Activated T-cell treated with anti-CD3 and anti-CD28 coated beads, Interleukin-2, amount 50 U/mL, for 24 hours (primary cell): Measurements from ENCODE around the gene ATP11A.
A peak's percentile ranks its signal among the peaks of the same experiment; 100 is the strongest.
"Not testable (repeated sequence)": the region's sequence is repeated elsewhere in the genome, so short reads cannot be mapped to it uniquely, and the experiment has no call there.

Source experiments
- DNase-seq: peaks from one replicate; pipeline ENCODE4 v3.0.0-alpha.2; 2020
- H3K27ac Mint-ChIP-seq: 2 replicates; pipeline ENCODE4 v1.8.0; 2020; ENCODE audit warnings: mild to moderate bottlenecking, mixed read lengths
- H3K27me3 Mint-ChIP-seq: 2 replicates; pipeline ENCODE4 v1.8.0; 2020; ENCODE audit warnings: mixed read lengths
- H3K36me3 Mint-ChIP-seq: 2 replicates; pipeline ENCODE4 v1.8.0; 2020; ENCODE audit warnings: low read depth, mixed read lengths
- H3K4me1 Mint-ChIP-seq: 2 replicates; pipeline ENCODE4 v1.8.0; 2020; ENCODE audit warnings: low read depth, mixed read lengths
- H3K4me3 Mint-ChIP-seq: 2 replicates; pipeline ENCODE4 v1.8.0; 2020; ENCODE audit warnings: mild to moderate bottlenecking, moderate library complexity, mixed read lengths
- H3K9me3 Mint-ChIP-seq: 2 replicates; pipeline ENCODE4 v1.8.0; 2020; ENCODE audit warnings: mixed read lengths

Gene ATP11A

DNA sequence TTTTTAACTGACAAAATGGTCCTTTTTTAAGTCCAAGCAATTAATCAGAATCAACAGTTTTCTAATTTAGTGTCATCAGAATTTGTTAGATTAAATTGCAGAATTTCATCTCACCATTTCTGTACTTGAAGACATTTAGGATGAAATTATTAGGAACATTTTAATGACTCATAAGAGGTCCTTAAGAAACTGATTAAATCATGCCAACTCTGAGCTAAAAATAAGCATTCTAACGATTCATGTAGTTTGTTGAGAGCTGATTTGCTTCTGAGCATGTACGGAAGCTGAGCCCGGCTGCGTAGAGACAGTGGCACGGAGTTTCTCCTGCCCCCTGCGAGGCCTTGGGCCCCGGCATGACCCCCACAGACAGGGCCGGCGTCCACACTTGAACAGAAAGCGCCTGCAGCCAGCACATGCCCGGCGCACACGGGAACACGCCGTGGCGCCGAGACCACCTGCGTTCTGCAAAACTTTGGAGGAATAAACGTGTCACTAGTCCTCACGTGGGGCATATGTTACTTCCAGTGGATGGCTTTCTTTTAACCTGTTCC, 189.5 kb downstream of the ATP11A start:
- Mint-ChIP-seq H3K9me3 (no peaks in the 10 kb centered on the region), H3K27ac (no peak overlapping the region), H3K4me3 (no peak overlapping the region), H3K4me1 (peaks cover 14% of the 10 kb centered on the region), H3K27me3 (no peaks in the 10 kb centered on the region), H3K36me3 (peaks cover 79% of the 10 kb centered on the region)
- DNase-seq, result no peak

DNA sequence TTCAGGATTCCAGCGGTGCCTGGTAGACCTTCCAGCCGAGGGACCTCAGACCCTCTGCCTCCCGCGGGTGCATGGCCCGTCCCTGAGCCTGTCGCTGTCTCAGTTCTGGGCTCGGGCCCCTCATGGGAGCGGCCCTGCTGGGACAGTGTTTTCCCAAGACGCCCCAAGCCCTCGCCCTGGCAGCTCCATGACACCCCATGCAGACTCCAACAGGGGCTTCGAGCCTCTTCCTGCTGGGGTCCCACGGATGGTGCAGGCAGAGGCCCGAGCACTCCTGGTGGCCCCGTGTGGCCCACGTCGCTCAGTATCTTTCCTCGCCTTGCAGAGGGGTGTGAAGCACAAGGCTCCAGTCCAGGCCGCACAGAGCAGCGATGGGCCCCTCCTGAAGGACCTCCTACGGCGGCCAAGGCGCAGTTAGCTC, 190.4 kb downstream of the ATP11A start:
- DNase-seq, result no peak
- no peaks in the 10 kb centered on the region for H3K9me3 Mint-ChIP-seq

DNA sequence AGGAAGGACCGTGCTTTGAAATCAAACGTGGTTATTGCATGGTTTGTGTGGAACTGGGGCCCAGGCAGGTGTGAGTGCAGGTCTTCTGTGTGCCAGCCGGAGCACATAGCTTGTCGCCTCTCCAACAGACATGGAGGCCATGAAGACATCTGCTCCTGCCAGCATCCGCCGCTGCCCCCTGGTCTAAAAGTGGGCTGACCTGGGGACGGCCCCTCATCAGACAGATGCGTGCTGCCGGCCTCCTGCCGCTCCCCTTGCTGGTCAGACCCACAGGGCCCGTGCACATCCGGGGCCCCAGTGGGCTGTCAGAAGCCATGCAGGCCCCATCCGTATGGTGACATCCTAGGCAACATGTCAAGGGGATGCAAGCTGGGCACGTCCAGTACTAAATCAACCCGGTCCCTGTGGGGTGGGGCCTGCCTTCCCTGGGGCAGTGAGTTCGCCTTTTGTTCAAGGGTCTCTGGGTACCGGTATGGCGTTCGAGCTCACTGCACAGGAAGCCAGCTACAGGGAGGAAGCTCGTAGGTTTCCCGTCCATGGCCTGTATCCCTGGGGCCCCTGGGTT, 191.2 kb downstream of the ATP11A start:
- Mint-ChIP-seq H3K4me3 (no peak overlapping the region), H3K27me3 (no peaks in the 10 kb centered on the region), H3K27ac (no peak overlapping the region), H3K36me3 (peaks cover 73% of the 10 kb centered on the region), H3K9me3 (no peaks in the 10 kb centered on the region), H3K4me1 (peaks cover 1% of the 10 kb centered on the region)
- no peak for DNase-seq

More for the DNA sequence above, 190.4 kb downstream of the ATP11A start:
- Mint-ChIP-seq H3K27ac (no peak overlapping the region), H3K4me1 (peaks cover 6% of the 10 kb centered on the region), H3K27me3 (no peaks in the 10 kb centered on the region), H3K36me3 (peaks cover 80% of the 10 kb centered on the region), H3K4me3 (no peak overlapping the region)

DNA sequence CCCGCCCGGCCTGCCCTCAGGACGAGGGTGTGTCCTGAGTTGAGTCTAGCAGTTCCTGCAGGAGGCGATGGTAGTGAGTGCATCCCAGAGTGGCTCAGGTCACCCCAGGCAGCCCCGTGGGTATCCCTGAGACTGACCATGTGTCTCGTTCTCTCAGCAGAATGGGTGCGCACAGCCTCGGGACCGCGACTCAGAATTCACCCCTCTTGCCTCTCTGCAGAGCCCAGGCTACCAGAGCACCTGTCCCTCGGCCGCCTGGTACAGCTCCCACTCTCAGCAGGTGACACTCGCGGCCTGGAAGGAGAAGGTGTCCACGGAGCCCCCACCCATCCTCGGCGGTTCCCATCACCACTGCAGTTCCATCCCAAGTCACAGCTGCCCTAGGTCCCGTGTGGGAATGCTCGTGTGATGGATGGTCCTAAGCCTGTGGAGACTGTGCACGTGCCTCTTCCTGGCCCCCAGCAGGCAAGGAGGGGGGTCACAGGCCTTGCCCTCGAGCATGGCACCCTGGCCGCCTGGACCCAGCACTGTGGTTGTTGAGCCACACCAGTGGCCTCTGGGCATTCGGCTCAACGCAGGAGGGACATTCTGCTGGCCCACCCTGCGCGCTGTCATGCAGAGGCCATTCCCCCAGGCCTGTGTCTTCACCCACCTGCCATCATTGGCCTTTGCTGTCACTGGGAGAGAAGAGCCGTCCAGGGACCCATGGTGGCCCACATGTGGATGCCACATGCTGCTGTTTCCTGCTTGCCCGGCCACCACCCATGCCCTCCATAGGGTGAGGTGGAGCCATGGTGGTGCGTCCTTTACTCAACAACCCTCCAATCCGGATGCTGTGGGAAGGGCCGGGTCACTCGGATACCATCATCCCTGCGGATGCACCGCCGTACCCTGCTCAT, 192.1 kb downstream of the ATP11A start:
- Mint-ChIP-seq H3K27ac (no peak overlapping the region), H3K36me3 (peaks cover 68% of the 10 kb centered on the region), H3K4me3 (no peak overlapping the region), H3K4me1 (no peaks in the 10 kb centered on the region), H3K27me3 (no peaks in the 10 kb centered on the region), H3K9me3 (no peaks in the 10 kb centered on the region)
- DNase-seq, result no peak

DNA sequence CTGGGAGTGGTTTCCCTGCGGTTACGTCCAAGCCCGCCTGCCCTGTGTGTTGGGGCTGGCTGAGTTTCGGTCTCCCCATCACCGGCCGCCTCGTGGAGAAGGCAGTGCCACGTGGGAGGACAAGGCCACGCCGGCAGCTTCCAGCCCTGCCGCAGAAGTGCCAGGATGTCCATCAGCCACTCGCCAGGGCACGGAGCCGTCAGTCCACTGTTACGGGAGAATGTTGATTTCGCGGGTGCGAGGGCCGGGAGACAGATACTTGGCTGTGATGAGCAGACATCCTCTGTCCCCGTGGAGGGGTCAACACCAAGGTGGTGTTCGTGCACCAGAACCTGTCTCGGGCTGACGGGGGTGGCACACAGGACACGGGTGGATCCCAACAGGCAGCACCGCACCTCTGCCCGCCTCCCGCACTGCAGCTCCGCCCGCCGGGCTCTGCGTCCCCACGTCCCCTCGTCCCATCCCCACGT, 192.8 kb downstream of the ATP11A start:
- Mint-ChIP-seq H3K4me3 (no peak overlapping the region), H3K27ac (no peak overlapping the region), H3K9me3 (no peaks in the 10 kb centered on the region), H3K4me1 (no peaks in the 10 kb centered on the region), H3K27me3 (no peaks in the 10 kb centered on the region), H3K36me3 (peaks cover 65% of the 10 kb centered on the region)
- DNase-seq, result no peak

DNA sequence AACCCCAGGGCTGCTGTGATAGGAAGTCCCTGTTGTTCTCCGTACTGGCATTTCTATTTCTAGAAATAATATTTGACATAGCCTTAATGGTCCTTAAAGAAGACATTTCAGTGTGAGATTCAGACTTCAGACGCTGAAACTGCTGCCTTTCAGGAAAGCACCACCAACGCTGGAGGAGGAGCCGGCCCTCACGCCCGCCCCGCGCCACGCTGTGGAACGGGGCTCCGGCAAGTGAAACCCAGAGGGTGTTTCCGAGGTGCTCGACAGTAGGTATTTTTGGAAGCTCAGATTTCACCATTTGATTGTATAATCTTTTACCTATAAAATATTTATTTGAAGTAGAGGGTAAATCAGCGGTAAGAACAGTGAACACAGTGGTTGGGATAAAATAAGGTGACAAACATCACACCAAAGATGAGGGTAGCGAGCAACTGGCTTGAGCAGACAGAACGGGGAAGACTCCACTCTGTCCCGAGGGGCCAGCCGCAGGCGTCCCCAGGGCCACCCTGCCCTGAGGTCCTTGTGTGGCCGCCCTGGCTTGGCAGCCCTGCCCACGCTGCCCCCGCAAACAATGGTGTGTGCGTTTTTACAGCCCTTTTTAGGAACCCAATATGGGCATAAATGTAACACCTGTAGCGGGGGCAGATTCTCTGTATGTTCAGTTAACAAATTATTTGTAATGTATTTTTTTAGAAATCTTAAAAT, 193.6 kb downstream of the ATP11A start:
- peaks cover 59% of the 10 kb centered on the region for H3K36me3 Mint-ChIP-seq
- no peaks in the 10 kb centered on the region for H3K27me3 Mint-ChIP-seq
- DNase-seq, result no peak
- no peak overlapping the region for H3K4me3 Mint-ChIP-seq
- H3K27ac Mint-ChIP-seq, result no peak overlapping the region
- H3K4me1 Mint-ChIP-seq, result no peaks in the 10 kb centered on the region
- no peaks in the 10 kb centered on the region for H3K9me3 Mint-ChIP-seq

DNA sequence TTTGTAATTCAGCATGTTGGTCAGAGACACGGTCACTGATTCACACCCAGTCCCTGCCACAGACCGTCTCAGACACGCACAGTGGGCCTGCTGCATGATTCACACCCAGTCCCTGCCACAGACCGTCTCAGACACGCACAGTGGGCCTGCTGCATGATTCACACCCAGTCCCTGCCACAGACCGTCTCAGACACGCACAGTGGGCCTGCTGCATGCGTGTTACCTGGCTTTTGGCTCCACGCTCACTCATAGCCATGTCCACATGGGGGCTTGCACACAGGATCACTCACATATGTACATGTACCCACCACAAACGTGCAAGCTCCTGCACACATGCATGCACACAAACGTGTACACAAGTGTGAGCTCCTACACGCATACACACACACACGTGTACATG, 194.9 kb downstream of the ATP11A start:
- H3K27me3 Mint-ChIP-seq, H3K9me3 Mint-ChIP-seq, H3K4me1 Mint-ChIP-seq, H3K27ac Mint-ChIP-seq, DNase-seq, H3K4me3 Mint-ChIP-seq: not testable (repeated sequence)
- peaks cover 48% of the 10 kb centered on the region for H3K36me3 Mint-ChIP-seq

DNA sequence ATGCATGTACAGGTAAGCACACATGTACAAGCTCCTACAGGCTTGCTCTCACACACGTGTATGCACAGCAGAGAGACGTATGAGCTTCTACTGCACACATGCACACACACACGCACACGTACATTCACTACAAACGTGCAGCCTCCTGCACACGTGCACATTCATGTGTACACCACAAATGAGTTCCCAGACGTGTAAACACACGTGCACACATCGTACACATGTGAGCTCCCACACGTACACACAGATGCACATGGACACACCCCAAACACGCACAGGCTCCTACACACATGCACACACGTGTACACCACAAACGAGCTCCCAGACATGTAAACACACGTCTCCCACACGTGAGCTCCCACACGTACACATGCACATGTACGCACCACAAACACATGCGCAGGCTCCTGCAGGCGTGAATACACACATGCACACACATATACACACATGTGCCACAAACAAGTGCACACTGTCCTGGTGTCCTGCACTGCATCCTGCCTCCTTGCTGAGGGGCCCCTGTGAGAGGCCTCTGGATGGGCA, 195.5 kb downstream of the ATP11A start:
- no peaks in the 10 kb centered on the region for H3K9me3 Mint-ChIP-seq
- no peak overlapping the region for H3K27ac Mint-ChIP-seq
- no peaks in the 10 kb centered on the region for H3K4me1 Mint-ChIP-seq
- H3K36me3 Mint-ChIP-seq, result peaks cover 42% of the 10 kb centered on the region
- H3K27me3 Mint-ChIP-seq, result no peaks in the 10 kb centered on the region
- H3K4me3 Mint-ChIP-seq, result no peak overlapping the region
- no peak for DNase-seq

DNA sequence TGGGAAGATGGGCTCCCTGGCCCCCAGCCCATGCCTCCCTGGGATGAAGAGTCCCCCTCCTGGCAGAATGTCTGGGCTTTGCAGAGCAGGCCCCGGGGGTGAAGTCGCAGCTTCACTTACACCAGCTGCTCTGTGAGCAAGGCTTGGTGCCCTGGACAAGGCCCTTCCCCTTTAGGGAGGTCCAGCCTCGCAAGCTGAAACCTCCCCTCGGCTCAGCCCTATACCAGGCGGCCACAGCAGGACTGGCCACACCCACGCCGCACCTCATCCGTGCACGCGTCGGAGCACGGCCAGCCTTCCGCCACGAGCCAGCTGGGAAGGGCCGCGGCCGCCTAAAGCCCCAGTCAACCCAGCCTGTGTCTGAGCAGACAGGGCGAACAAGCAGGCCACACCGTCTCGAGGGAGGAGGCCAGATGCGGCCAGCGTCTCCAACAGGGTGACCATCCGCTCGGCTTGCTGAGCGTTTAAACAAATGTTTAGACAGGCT, 196.0 kb downstream of the ATP11A start:
- Mint-ChIP-seq H3K27ac (no peak overlapping the region), H3K27me3 (no peaks in the 10 kb centered on the region), H3K4me1 (no peaks in the 10 kb centered on the region), H3K4me3 (no peak overlapping the region), H3K9me3 (no peaks in the 10 kb centered on the region), H3K36me3 (peaks cover 37% of the 10 kb centered on the region)
- no peak for DNase-seq

DNA sequence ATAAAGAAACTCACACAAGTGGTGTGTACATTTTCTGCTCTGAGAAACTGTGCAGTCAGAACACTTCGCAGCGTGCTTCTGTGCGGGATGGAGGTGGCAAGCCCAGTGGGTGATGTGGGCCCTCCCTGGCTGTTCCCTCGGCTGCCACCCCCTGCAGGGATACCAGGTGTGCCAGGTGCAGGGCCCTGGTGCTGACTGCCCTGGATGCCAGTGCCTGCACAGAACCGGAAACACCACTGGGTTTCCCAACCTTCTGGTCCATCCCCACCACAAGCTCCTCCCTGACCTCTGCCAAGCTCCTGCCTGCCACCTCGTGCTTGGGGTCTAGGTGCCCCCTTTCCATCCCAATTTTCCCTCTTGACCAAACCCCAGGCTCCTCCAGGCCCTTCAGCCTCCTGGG, 197.3 kb downstream of the ATP11A start:
- H3K4me3 Mint-ChIP-seq, result no peak overlapping the region
- no peaks in the 10 kb centered on the region for H3K9me3 Mint-ChIP-seq
- peak overlapping the region; percentile 29 for H3K27ac Mint-ChIP-seq

DNA sequence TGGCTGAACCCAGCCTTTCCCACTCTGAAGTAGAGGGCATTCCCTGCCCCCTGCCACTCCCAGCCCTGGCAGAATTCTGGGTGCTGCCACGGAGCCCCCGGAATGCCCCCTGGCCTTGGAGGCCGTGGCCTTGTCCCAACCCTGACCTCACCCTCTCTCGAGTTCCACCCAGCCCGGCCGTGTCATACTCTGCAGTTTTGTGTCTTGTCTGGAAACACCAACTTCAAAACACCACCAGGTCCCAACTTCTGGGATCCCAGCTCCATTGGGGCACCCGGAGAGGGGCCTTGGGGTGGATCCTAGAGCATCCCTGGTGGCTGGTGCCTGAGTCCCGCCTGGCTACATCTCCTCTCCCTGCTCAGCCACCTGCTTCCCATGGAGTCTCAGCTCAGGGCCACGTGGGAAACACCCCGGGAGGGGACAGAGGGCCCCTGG, 197.7 kb downstream of the ATP11A start:
- Mint-ChIP-seq H3K36me3 (peaks cover 22% of the 10 kb centered on the region), H3K4me1 (no peaks in the 10 kb centered on the region), H3K27me3 (peaks cover 5% of the 10 kb centered on the region), H3K4me3 (no peak overlapping the region), H3K9me3 (no peaks in the 10 kb centered on the region), H3K27ac (peak overlapping the region; percentile 29)
- no peak for DNase-seq

More for the DNA sequence above, 197.3 kb downstream of the ATP11A start:
- H3K4me1 Mint-ChIP-seq, result no peaks in the 10 kb centered on the region
- no peak for DNase-seq
- H3K27me3 Mint-ChIP-seq, result peaks cover under 1% of the 10 kb centered on the region
- H3K36me3 Mint-ChIP-seq, result peaks cover 26% of the 10 kb centered on the region

DNA sequence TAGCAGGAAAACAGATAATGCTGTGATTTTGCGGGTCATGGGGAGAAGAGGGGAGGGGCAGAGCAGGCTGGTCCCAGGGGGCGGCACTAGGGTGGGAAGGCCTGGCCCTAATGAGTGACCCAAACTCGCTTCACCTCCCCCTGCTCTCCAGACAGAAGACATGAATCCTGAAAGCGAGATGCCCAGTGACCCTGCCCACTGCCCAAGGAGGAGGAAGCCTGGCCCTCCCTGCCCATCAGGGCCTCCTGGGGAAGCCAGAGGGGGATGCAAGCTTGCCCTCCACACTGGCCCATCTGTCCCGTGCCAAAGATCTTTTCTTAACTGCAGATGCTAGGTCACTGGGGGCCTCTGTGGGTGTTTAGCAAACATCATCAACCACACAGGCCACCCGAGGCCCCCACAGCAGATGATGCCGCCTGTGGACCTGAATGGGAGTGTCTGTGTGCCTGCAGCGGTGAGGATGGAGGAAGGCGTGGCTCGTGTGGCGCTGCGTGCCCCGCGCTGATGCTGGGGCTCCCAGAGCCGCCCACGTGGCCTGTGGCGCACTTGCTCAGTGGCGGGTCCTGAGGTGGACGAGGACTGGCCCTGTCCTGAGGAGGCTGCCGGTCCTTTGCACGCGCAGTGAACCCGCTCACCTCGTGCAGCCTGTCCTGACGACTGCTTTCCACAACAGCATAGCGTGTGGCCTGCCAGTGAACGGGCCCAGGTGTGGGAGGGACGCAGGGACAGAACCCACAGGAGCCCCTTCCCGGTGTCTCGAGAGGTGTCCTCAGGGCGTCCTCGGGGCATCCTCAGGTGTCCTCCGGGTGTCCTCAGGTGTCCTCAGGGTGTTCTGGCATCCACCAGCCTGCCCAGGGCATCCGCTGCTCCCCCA, 198.6 kb downstream of the ATP11A start:
- Mint-ChIP-seq H3K9me3 (no peaks in the 10 kb centered on the region), H3K4me1 (peaks cover 7% of the 10 kb centered on the region), H3K27ac (no peak overlapping the region), H3K36me3 (peaks cover 15% of the 10 kb centered on the region), H3K27me3 (peaks cover 14% of the 10 kb centered on the region), H3K4me3 (no peak overlapping the region)
- no peak for DNase-seq
